HG03039 (cell line): ENCODE measurements around the gene CAPNS1.
"Not testable (repeated sequence)": the region's sequence is repeated elsewhere in the genome, so short reads cannot be mapped to it uniquely, and the experiment has no call there.

Experiments
- ATAC-seq: cut with Tn5 transposase; IDR thresholded peaks from one replicate; pipeline ENCODE4 v1.9.1; 2021; ENCODE audit warnings: mild to moderate bottlenecking, moderate library complexity; ENCODE audit not compliant: unreplicated experiment

Gene CAPNS1

DNA sequence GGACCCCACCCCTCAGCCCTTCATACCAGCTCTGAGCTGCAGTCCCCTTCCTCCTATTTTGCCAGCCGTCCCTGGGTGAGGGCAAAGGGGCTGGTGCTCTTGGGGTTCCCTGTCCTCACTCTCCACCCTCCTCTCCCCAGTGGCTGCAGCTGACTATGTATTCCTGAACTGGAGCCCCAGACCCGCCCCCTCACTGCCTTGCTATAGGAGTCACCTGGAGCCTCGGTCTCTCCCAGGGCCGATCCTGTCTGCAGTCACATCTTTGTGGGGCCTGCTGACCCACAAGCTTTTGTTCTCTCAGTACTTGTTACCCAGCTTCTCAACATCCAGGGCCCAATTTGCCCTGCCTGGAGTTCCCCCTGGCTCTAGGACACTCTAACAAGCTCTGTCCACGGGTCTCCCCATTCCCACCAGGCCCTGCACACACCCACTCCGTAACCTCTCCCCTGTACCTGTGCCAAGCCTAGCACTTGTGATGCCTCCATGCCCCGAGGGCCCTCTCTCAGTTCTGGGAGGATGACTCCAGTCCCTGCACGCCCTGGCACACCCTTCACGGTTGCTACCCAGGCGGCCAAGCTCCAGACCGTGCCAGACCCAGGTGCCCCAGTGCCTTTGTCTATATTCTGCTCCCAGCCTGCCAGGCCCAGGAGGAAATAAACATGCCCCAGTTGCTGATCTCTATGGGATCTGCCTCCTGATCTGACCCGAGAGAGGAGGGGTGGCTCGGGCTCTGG lies 10.0 kb downstream of the CAPNS1 start:
- no peak for ATAC-seq

- no peak for ATAC-seq
These were observed 10.7 kb downstream of the CAPNS1 start for GRCh38 chr19:36150586-36150985.

DNA sequence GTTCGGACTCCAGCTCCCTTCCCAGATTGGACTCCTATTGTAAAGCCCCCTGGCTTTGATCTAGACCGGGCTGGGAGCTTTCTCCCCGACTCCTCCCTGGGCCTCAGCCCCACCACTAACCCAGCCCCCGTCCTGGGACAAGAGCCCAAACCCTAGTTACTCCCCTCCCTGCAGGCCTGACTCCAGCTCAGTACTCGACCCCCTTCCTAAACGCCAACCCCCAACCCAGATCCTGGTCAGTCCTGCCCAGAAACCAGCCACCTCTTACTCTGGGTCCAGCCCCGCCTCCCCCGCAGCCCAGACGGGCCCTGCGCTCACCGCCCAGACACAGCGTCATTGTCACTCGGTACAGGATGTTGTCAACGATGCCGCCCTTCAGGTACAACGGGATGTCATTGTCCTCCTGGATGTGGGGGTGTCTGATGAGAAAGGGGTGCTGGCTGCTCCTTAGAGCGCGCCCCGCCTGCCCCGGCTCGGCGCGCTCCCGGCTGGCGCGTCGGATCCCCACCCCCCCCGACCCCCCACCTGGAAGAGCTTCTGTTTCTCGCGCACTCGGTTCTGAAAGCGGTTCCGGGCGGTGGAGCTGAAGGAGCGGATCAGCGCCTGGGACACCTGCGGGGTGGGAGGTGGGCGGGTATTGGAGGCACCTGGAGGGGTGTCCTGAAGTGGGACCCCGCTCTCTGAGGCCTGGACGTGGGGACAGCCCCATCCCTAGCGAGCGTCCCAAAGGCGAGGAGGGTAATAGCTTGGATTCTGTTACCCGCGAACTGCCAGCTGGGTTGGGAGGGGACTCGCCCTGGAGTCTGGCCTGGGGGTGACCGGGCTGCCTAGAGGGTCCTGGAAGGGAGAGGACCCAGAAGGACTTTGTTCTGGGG lies 11.5 kb downstream of the CAPNS1 start:
- ATAC-seq, result no peak

GRCh38 chr19:36152019-36152351 lies 12.1 kb downstream of the CAPNS1 start:
- ATAC-seq, result no peak

DNA sequence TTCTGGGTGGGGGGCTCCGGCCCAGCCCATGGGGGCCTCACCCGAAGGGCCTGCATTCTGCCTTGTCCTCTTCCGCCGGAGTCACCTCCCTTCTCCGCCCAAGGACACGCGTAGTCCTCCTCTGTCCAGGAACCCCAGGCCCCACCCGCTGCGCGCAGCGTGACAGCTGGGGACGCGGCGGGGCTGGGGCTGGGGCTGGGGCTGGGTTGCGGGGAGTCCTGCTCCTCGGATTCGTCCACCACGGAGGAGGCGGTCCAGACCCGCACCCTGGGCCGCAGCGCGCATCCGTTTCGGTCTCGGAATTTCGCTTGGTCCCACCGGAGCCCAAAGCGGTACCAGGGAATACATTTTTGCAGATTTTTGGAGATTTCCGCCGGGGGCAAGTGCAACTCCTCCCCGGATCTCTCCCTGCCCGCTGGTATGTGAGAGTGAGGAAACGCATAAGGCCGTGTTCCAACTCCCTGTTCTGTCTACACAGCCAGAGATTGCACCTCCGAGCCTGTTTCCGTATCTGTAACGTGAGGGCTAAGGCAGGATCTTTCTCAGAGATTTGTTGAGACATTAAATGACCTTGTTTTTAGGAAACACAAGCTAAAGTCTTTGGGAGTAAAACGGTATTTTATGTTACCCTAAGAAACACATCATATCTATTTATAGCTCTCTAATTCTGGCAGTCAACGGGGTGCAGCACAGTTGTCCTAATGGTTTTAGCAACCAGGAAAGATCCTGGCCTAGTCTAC lies 12.7 kb downstream of the CAPNS1 start, which contains the start of gene COX7A1:
Gene COX7A1 (minus strand): TSS at position 96 of the 740 bp plus-strand sequence. CDS start 40 bp downstream, at position 56.
- ATAC-seq, result no peak

GRCh38 chr19:36153126-36153525 lies 13.3 kb downstream of the CAPNS1 start:
- no peak for ATAC-seq

DNA sequence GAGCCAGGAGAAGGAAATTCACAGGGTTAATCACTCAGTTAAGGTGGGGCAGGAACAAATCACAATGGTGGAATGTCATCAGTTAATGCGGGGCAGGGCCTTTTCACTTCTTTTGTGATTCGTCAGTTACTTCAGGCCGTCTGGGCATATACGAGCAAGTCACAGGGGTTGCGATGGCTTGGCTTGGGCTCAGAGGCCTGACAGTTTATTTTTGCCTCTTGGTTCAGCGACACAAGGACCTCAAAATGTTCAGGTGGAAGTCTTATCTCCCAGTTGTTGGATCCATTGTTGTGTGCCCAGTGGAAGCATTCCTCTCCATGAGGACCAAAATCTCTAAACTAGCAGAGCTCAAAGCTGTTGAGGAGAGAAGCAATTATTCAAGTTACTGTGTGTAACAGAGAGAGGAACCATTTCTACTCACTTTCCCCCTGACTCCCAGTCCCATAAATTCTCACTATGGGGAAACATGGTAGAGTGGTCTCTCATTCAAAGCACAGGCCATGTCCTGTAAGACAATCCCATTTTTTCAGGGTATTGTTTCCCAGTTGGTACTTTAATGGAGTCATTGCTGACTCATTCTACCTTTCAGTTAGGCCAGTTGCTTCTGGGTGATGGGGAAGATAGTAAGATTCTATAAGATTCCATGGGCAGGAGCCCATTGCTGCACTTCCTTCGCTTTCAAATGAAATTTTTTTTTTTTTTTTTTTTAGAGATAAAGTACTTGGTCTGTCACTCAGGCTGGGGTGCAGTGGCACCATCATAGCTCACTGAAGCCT lies 21.1 kb downstream of the CAPNS1 start:
- ATAC-seq, result no peak

GRCh38 chr19:36163813-36164212 lies 23.9 kb downstream of the CAPNS1 start:
- ATAC-seq, result no peak

GRCh38 chr19:36169084-36169760 lies 29.4 kb downstream of the CAPNS1 start:
- ATAC-seq, result no peak

DNA sequence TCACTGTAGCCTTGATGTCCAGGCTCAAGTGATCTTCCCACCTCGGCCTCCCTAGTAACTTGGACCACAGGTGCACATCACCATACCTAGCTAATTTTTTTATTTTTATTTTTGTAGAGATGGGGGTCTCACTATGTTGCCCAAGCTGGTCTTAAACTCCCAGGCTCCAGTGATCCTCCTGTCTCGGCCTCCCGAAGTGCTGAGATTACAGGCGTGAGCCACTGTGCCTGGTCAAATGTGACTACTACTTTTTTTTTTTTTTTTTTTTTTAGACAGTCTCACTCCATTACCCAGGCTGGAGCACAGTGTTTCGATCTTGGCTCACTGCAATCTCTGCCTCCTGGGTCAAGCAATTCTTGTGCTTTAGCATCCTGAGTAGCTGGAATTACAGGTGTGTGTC lies 33.0 kb downstream of the CAPNS1 start:
- no peak for ATAC-seq

GRCh38 chr19:36173846-36174245 lies 34.0 kb downstream of the CAPNS1 start:
- not testable (repeated sequence) for ATAC-seq

GRCh38 chr19:36179077-36179476 lies 39.2 kb downstream of the CAPNS1 start:
- ATAC-seq, result not testable (repeated sequence)

DNA sequence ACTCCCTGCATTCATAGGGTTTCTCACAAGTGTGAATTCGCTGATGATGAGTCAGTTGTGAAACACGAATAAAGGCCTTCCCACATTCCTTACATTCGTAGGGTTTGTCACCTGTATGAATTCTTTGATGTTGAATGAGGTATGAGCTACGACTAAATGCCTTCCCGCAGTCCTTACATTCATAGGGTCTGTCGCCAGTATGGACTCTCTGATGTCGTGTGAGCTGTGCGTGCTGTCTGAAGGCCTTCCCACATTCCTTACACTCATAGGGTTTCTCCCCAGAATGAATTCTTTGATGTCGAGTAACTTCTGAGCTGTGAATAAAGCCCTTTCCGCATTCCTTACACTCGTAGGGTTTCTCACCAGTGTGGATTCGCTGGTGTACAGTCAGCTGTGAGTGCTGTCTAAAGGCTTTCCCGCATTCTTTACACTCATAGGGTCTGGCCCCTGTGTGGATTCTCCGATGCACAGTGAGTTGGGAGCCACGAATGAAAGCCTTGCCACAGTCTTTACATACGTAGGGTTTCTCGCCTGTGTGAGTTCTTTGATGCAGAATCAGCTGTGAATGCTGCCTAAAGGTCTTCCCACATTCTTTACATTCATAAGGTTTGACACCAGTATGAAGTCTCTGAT lies 42.9 kb downstream of the CAPNS1 start:
- no peak for ATAC-seq

- no peak for ATAC-seq
These were observed 43.4 kb downstream of the CAPNS1 start for GRCh38 chr19:36183245-36183628.

DNA sequence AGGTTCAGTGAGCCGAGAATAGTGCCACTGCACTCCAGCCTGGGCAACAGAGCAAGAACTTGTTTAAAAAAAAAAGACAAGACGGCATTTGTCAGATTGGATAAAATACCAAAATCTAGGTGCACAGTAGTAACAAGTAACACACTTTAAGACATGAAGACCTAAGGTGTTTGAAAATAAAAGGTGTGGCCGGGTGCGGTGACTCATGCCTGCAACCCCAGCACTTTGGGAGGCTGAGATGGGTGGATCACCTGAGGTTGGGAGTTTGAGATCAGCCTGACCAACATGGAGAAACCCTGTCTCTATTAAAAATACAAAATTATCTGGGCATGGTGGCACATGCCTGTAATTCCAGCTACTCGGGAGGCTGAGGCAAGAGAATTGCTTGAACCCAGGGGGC lies 46.9 kb downstream of the CAPNS1 start:
- not testable (repeated sequence) for ATAC-seq

GRCh38 chr19:36196249-36196648 lies 56.4 kb downstream of the CAPNS1 start:
- no peak for ATAC-seq

GRCh38 chr19:36198119-36198518 lies 58.3 kb downstream of the CAPNS1 start:
- ATAC-seq, result no peak
